ENCODE measurements around the gene KCNH1.

GRCh38 chr1:210738256-210738655, 395.7 kb downstream of the KCNH1 start:
- no peak for TF ChIP-seq CTCF (IDR thresholded peaks at IDR 0.05; ENCODE audit: poor library complexity)
- no peak for TF ChIP-seq EZH2 (IDR thresholded peaks at IDR 0.05; ENCODE audit: borderline replicate concordance)
